Transverse colon (tissue), 4 donors: Measurements from ENCODE around the gene CTNNAL1. TPM values are rescaled to one million over a fixed set of nuclear protein-coding genes. Genes with fewer than 3 reads are reported as not detected.

Experiments used
- DNase-seq: peaks from one replicate; pipeline ENCODE4 v3.0.0-alpha.2; 2019
- H3K27ac ChIP-seq, 4 donors: fragments of 200-600 bp; sonication (generic); 2 replicates each; pipeline ENCODE4 v1.5.1; 2016 to 2018; ENCODE audit warnings: inconsistent platforms in 4 of 4
- H3K27me3 ChIP-seq: fragments of 200-600 bp; sonication (generic); 2 replicates; pipeline ENCODE4 v1.5.1; 2017; ENCODE audit warnings: inconsistent platforms
- H3K36me3 ChIP-seq, 4 donors: fragments of 200-600 bp; sonication (generic); 2 replicates each; pipeline ENCODE4 v1.5.1; 2017 to 2019; ENCODE audit warnings: inconsistent platforms in 4 of 4
- H3K4me1 ChIP-seq, 4 donors: fragments of 200-600 bp; sonication (generic); 2 replicates each; pipeline ENCODE4 v1.5.1; 2017 to 2020; ENCODE audit warnings: inconsistent platforms in 4 of 4
- H3K4me3 ChIP-seq, 4 donors: fragments of 200-600 bp; sonication (generic); 1 replicate in 1 of 4; 2 replicates in 3 of 4; pipeline versions ENCODE4 v1.5.1 to v1.6.1; 2017 to 2019; ENCODE audit warnings: inconsistent platforms in 4 of 4
- H3K9me3 ChIP-seq, 2 donors: fragments of 200-600 bp; sonication (generic); 2 replicates each; pipeline ENCODE4 v1.5.1; 2017 to 2019; ENCODE audit warnings: inconsistent platforms in 2 of 2
- EP300 ChIP-seq: sonication (generic); formaldehyde crosslinking; IDR thresholded peaks from one replicate; pipeline ENCODE4 v1.6.1; 2017; ENCODE audit warnings: antibody characterized with exemption, low read depth
- POLR2A ChIP-seq: fragments of 450-650 bp; IDR thresholded peaks from one replicate; pipeline ENCODE4 v1.6.1; 2016; ENCODE audit warnings: antibody characterized with exemption, mild to moderate bottlenecking, moderate library complexity
- POLR2AphosphoS5 ChIP-seq, 3 donors: sonication (generic); formaldehyde crosslinking; IDR thresholded peaks; one replicate each; pipeline ENCODE4 v1.6.1; 2016; ENCODE audit warnings: antibody characterized with exemption in 3 of 3
- WGBS, 2 donors: methylation state at CpG; one replicate each; pipeline ENCODE4 v1.1.5; 2018; ENCODE audit warnings: low coverage in 1 of 2; 5-methylcytosine and 5-hydroxymethylcytosine counted together
- in situ Hi-C, 4 donors: fragments of 200-750 bp; cut with MboI; loops; one replicate each; pipeline versions ENCODE4 v1.15.0 to v1.15.1; 2017; ENCODE audit warnings: low sequenced_read_pairs in 3 of 4, low pct_ligation_motif_present in 1 of 4, low pct_unique_long_range_greater_than_20kb in 1 of 4
- intact Hi-C: fragments of 100-400 bp; cut with DNase I; formaldehyde crosslinking; loops from one replicate; pipeline ENCODE4 v1.15.1; 2023; ENCODE audit warnings: low total_unique reads
- total RNA-seq, 4 donors: library from RNA; depleted of rRNA; stranded (reverse); fragments of >200 nt; gene quantifications; one replicate each; pipeline ENCODE4 v1.1.0, GENCODE V29; 2016
- TF ChIP-seq, protein P1 (sequence below), 5 experiments: fragments of 200-600 bp in 3 of 5; fragments of 450-650 bp in 2 of 5; sonication (generic) in 3 of 5; IDR thresholded peaks; 1 replicate in 2 of 5; 2 replicates in 3 of 5; pipeline ENCODE4 v1.5.1; 2016 to 2017; ENCODE audit warnings: antibody characterized with exemption in 5 of 5, inconsistent platforms in 3 of 5, mild to moderate bottlenecking in 2 of 5, moderate library complexity in 1 of 5

Gene CTNNAL1
- total RNA-seq, 4 donors from 2014 or later, result 6.0 to 12.1 (median 8.1) TPM

DNA sequence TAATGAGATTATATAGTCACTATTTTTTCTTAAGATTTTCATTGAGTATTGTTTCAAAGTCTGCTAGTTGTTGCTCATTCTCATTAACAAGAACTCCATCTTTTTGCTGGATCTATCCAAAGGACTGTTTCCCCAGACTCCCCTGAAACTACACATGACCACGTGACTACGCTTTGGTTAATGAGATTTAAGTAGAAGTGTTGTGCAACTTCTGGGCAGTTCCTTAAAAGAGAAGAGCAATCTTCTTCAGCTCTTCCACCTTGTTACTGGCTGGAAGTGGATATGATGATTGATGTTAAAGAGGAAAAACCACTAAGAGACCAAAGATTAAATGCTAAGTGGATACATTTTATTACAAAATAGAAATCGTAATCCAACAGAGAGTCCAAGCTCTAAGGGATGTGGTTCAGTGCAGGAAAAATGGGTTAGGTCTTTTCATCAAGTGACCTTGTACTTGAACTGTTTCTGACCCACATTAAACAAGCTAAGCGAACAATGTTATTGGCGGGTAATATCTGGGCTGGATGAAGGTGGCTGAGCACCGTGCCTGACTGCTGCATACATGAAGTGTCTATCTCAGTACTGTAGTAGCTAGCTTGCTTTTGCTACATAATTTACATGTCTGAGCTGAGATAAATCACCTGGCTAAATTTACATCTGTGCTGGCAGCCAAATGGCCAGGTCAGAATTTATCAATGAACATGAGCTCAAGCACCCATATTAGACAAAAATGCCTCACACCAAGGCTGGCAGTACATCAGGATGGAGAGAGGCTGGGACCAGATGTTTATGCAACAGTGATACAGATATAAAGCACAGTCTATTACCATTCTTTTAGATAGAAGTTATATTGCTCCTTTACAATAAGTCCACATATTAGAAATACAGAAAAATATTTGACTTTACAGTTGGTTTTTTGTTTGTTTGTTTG is 7.5 kb upstream of the CTNNAL1 start:
- TF ChIP-seq, protein P1, sequence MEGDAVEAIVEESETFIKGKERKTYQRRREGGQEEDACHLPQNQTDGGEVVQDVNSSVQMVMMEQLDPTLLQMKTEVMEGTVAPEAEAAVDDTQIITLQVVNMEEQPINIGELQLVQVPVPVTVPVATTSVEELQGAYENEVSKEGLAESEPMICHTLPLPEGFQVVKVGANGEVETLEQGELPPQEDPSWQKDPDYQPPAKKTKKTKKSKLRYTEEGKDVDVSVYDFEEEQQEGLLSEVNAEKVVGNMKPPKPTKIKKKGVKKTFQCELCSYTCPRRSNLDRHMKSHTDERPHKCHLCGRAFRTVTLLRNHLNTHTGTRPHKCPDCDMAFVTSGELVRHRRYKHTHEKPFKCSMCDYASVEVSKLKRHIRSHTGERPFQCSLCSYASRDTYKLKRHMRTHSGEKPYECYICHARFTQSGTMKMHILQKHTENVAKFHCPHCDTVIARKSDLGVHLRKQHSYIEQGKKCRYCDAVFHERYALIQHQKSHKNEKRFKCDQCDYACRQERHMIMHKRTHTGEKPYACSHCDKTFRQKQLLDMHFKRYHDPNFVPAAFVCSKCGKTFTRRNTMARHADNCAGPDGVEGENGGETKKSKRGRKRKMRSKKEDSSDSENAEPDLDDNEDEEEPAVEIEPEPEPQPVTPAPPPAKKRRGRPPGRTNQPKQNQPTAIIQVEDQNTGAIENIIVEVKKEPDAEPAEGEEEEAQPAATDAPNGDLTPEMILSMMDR (IDR thresholded peaks at IDR 0.05), result no peak
- TF ChIP-seq POLR2AphosphoS5 (IDR thresholded peaks at IDR 0.05) (no peak), EP300 (no peak), POLR2A (no peak)
- DNase-seq, result no peak
- WGBS, 2 donors, result 94 to 100% methylated on average over 3 to 6 of the region's 6 CpGs
- H3K9me3 ChIP-seq, result no peaks in the 10 kb centered on the region
- no peak overlapping the region for H3K27ac ChIP-seq
- intact Hi-C loops, result no loop called here
- peaks cover 0 to 10% (median 5%) of the 10 kb centered on the region in 4 donors for H3K36me3 ChIP-seq
- in situ Hi-C loops, result no loop called here
- no peak overlapping the region for H3K4me3 ChIP-seq
- H3K4me1 ChIP-seq, result no peaks in the 10 kb centered on the region
- H3K27me3 ChIP-seq, result no peaks in the 10 kb centered on the region

DNA sequence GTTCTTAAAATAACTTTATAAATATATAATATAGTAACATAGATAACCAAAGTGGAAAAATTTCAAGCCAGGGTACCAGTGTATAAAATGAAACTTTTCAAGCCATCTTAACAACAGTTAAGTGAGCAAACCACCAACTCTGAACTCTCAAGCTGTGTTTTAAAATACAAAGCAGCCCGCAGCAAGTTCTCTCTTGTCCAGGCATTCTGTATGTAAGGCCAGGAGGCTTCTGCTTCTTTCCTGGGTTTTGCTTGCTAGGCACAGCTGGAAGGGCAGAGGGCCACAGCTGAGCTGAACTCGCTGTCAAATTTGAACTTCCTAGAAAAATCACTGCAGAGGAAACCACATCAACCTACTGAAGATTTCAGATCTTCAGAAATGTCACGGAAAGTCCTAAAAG is 6.8 kb upstream of the CTNNAL1 start:
- intact Hi-C loops (no loop called here), in situ Hi-C loops (no loop called here)
- no peak for TF ChIP-seq POLR2AphosphoS5 (IDR thresholded peaks at IDR 0.05)
- TF ChIP-seq POLR2A, result no peak
- TF ChIP-seq, protein P1 (IDR thresholded peaks at IDR 0.05), result no peak
- TF ChIP-seq EP300, result no peak
- H3K4me3 ChIP-seq, result no peak overlapping the region
- H3K4me1 ChIP-seq, result no peaks in the 10 kb centered on the region
- no peak for DNase-seq
- WGBS, 2 donors, result 88 to 94% methylated on average over 2 to 3 of the region's 3 CpGs
- no peaks in the 10 kb centered on the region for H3K9me3 ChIP-seq
- no peak overlapping the region for H3K27ac ChIP-seq
- peaks cover 0 to 10% (median 5%) of the 10 kb centered on the region in 4 donors for H3K36me3 ChIP-seq
- H3K27me3 ChIP-seq, result no peaks in the 10 kb centered on the region

DNA sequence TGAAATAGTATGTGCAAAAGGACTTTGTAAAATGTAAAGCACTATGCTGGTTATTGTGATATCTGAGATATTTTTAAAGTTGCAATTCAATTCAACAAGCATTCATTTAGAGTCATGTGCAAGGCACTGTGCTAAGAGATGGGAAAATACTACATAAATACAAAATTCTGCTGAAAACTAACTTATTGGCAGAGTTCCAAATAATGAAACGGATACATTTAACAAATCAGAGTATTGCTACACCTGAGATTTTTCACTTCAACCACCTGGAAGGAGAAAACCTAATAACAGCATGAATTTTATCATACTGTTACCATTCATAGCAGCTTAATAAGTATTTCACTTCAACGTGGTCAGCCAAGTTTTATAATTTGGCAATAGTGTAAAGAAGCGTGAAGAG is 6.1 kb upstream of the CTNNAL1 start:
- no peak for TF ChIP-seq POLR2AphosphoS5 (IDR thresholded peaks at IDR 0.05)
- TF ChIP-seq POLR2A, result no peak
- TF ChIP-seq, protein P1 (IDR thresholded peaks at IDR 0.05), result no peak
- TF ChIP-seq EP300, result no peak
- intact Hi-C loops, result no loop called here
- DNase-seq, result no peak
- no peak overlapping the region for H3K27ac ChIP-seq
- peaks cover 0 to 10% (median 5%) of the 10 kb centered on the region in 4 donors for H3K36me3 ChIP-seq
- H3K4me1 ChIP-seq, result peaks cover 0 to 5% (median 2%) of the 10 kb centered on the region in 4 donors
- in situ Hi-C loops, result no loop called here
- no peaks in the 10 kb centered on the region for H3K27me3 ChIP-seq
- 82 to 88% methylated on average over 3 of the region's 3 CpGs for WGBS, 2 donors
- H3K9me3 ChIP-seq, result no peaks in the 10 kb centered on the region
- no peak overlapping the region for H3K4me3 ChIP-seq

DNA sequence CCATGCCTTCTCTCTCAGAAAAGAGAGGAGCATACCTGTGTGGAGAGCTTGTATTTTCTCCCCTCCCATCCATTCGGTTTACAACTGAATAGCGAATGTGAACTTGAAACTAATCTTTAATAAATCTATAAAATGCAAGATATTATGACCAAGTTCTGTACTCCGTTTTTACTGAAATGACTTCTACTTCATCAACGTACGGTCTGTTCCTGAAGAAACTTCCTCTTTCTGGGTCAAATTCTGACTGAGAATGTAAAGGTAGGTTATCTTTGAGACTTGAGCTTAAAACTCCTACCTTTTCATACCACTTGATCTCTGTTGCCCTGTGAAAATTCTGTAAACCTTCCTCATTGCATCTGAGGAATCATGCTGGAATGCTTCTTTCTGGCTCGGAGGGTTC is 4.2 kb upstream of the CTNNAL1 start:
- no peak overlapping the region for H3K4me3 ChIP-seq
- DNase-seq, result no peak
- intact Hi-C loops (no loop called here), in situ Hi-C loops (no loop called here)
- no peak overlapping the region for H3K27ac ChIP-seq
- WGBS, 2 donors, result 86 to 88% methylated on average over 5 to 6 of the region's 6 CpGs
- H3K9me3 ChIP-seq, result no peaks in the 10 kb centered on the region
- H3K27me3 ChIP-seq, result no peaks in the 10 kb centered on the region
- H3K36me3 ChIP-seq, result peaks cover 0 to 10% (median 5%) of the 10 kb centered on the region in 4 donors
- no peak for TF ChIP-seq POLR2AphosphoS5 (IDR thresholded peaks at IDR 0.05)
- TF ChIP-seq, protein P1 (IDR thresholded peaks at IDR 0.05), result no peak
- no peak for TF ChIP-seq EP300
- no peak for TF ChIP-seq POLR2A
- peaks cover 0 to 16% (median 7%) of the 10 kb centered on the region in 4 donors for H3K4me1 ChIP-seq
